PFSK-1 (cell line): Measurements from ENCODE around the gene IGF1R.

Source experiments
- POLR2AphosphoS5 ChIP-seq: IDR thresholded peaks from 2 replicates; pipeline ENCODE4 v1.6.1; 2012; ENCODE audit warnings: low read depth, mild to moderate bottlenecking, control low read depth, low read length, moderate library complexity
- SIN3A ChIP-seq: IDR thresholded peaks from 2 replicates; pipeline ENCODE4 v1.6.1; 2012; ENCODE audit warnings: mild to moderate bottlenecking, low read length, moderate library complexity, borderline replicate concordance; ENCODE audit not compliant: insufficient read depth
- TF ChIP-seq, protein P1 (sequence below), 2 experiments: IDR thresholded peaks; 2 replicates each; pipeline versions ENCODE4 v1.6.1 to v1.8.0; 2011 to 2012; ENCODE audit warnings: low read depth in 2 of 2, low read length in 2 of 2, control low read depth in 1 of 2, inconsistent platforms in 1 of 2, mild to moderate bottlenecking in 1 of 2, moderate library complexity in 1 of 2; ENCODE audit not compliant: insufficient read depth in 1 of 2

DNA sequence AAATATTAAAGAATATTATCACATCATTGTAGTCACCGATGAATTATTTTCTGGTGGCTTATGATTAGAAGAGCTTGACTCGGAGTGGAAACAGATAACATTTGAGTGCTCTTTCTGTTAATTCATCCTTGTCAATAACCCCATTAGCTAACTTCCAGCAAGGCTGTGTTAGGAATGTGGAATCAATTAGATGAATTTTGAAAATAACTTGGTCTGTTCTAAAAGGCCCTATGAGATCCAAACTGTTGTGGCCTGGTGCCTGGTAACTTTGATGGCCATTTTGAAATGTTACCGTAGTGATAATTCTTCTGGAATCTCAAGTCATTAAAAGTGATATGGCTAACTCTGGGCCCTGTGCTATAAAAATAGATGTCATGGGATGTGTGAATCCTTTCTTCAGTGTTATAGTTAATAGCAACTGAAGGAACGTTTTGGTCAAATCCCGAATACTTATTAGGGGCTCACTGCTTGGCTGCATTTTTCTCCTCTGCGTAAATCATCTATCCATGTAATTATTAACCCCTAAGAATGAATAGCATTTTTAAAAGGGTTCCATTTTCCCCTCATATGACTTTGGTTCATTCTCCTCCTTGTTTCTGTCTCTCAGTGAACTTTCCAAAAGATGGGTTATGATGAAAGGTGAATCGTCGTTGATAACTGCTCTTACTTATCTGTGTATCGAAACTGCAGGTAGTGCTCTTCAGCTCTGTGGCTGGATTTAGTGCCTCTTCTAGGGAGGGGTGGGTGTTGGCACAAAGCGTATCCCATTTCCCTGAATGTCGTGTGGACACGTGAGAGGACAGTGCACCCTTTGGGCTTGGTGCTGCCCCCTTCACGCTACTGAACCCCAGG is 82.7 kb downstream of the IGF1R start:
- TF ChIP-seq, protein P1, sequence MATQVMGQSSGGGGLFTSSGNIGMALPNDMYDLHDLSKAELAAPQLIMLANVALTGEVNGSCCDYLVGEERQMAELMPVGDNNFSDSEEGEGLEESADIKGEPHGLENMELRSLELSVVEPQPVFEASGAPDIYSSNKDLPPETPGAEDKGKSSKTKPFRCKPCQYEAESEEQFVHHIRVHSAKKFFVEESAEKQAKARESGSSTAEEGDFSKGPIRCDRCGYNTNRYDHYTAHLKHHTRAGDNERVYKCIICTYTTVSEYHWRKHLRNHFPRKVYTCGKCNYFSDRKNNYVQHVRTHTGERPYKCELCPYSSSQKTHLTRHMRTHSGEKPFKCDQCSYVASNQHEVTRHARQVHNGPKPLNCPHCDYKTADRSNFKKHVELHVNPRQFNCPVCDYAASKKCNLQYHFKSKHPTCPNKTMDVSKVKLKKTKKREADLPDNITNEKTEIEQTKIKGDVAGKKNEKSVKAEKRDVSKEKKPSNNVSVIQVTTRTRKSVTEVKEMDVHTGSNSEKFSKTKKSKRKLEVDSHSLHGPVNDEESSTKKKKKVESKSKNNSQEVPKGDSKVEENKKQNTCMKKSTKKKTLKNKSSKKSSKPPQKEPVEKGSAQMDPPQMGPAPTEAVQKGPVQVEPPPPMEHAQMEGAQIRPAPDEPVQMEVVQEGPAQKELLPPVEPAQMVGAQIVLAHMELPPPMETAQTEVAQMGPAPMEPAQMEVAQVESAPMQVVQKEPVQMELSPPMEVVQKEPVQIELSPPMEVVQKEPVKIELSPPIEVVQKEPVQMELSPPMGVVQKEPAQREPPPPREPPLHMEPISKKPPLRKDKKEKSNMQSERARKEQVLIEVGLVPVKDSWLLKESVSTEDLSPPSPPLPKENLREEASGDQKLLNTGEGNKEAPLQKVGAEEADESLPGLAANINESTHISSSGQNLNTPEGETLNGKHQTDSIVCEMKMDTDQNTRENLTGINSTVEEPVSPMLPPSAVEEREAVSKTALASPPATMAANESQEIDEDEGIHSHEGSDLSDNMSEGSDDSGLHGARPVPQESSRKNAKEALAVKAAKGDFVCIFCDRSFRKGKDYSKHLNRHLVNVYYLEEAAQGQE (IDR thresholded peaks at IDR 0.05; ENCODE audit: insufficient read depth in 1 of 2, low read depth in 2 of 2, low read length in 2 of 2), result no peak
- TF ChIP-seq SIN3A, result no peak
- TF ChIP-seq POLR2AphosphoS5, result no peak
